H9 (cell line): ENCODE measurements around the gene MAMDC4. TPM values are rescaled to one million over a fixed set of nuclear protein-coding genes. Genes with fewer than 3 reads are reported as not detected.
A peak's percentile ranks its signal among the peaks of the same experiment; 100 is the strongest.

Source experiments
- DNase-seq: peaks from one replicate; pipeline ENCODE4 v3.0.0-alpha.2; 2017
- H2AFZ ChIP-seq: one replicate; pipeline ENCODE4 v1.6.1; 2013; ENCODE audit warnings: mild to moderate bottlenecking, low read length, control low read depth, moderate library complexity
- H2AK5ac ChIP-seq: 2 replicates; pipeline ENCODE4 v1.6.1; 2013; ENCODE audit warnings: low read length, control low read depth, mixed read lengths; ENCODE audit not compliant: insufficient read length
- H2BK120ac ChIP-seq: one replicate; pipeline ENCODE4 v1.6.1; 2013; ENCODE audit warnings: low read depth, mild to moderate bottlenecking, low read length, control low read depth, inconsistent platforms; ENCODE audit not compliant: poor library complexity, severe bottlenecking
- H2BK12ac ChIP-seq: 2 replicates; pipeline ENCODE4 v1.6.1; 2013; ENCODE audit warnings: low read length, control low read depth, mixed read lengths, low read depth; ENCODE audit not compliant: insufficient read length
- H2BK15ac ChIP-seq: 2 replicates; pipeline ENCODE4 v1.6.1; 2013; ENCODE audit warnings: low read depth, low read length, control low read depth
- H2BK20ac ChIP-seq: one replicate; pipeline ENCODE4 v1.6.1; 2013; ENCODE audit warnings: low read depth, mild to moderate bottlenecking, low read length, control low read depth, inconsistent platforms; ENCODE audit not compliant: poor library complexity, severe bottlenecking
- H2BK5ac ChIP-seq: 2 replicates; pipeline ENCODE4 v1.6.1; 2013; ENCODE audit warnings: low read length, control low read depth, mixed read lengths; ENCODE audit not compliant: insufficient read length
- H3K14ac ChIP-seq: 2 replicates; pipeline ENCODE4 v1.6.1; 2013; ENCODE audit warnings: low read length, control low read depth; ENCODE audit not compliant: insufficient read depth
- H3K18ac ChIP-seq: 2 replicates; pipeline ENCODE4 v1.6.1; 2013; ENCODE audit warnings: low read depth, mild to moderate bottlenecking, mixed read lengths, low read length, control low read depth; ENCODE audit not compliant: insufficient read length
- H3K23ac ChIP-seq: 2 replicates; pipeline ENCODE4 v1.6.1; 2013; ENCODE audit warnings: low read length, control low read depth, mixed read lengths, low read depth; ENCODE audit not compliant: insufficient read length
- H3K23me2 ChIP-seq: 2 replicates; pipeline ENCODE4 v1.6.1; 2013; ENCODE audit warnings: low read depth, mild to moderate bottlenecking, mixed read lengths, low read length, control low read depth; ENCODE audit not compliant: insufficient read length, poor library complexity, severe bottlenecking
- H3K27ac ChIP-seq: 2 replicates; pipeline ENCODE4 v1.5.1; 2013; ENCODE audit warnings: low read length, control low read depth, mixed read lengths, low read depth; ENCODE audit not compliant: insufficient read length
- H3K27me3 ChIP-seq: 2 replicates; pipeline ENCODE4 v1.6.1; 2013; ENCODE audit warnings: low read length, control low read depth, inconsistent platforms; ENCODE audit not compliant: insufficient read depth
- H3K4ac ChIP-seq: 2 replicates; pipeline ENCODE4 v1.6.1; 2013; ENCODE audit warnings: low read depth, mild to moderate bottlenecking, control low read depth, inconsistent platforms, low read length, moderate library complexity
- H3K4me1 ChIP-seq: 2 replicates; pipeline ENCODE4 v1.6.1; 2013; ENCODE audit warnings: low read length, control low read depth, inconsistent platforms; ENCODE audit not compliant: insufficient read depth
- H3K4me2 ChIP-seq: 2 replicates; pipeline ENCODE4 v1.6.1; 2013; ENCODE audit warnings: low read length, control low read depth, mixed read lengths; ENCODE audit not compliant: insufficient read length, insufficient read depth
- H3K56ac ChIP-seq: 2 replicates; pipeline ENCODE4 v1.6.1; 2013; ENCODE audit warnings: low read depth, mild to moderate bottlenecking, mixed read lengths, low read length, control low read depth; ENCODE audit not compliant: insufficient read length
- H3K79me1 ChIP-seq: 2 replicates; pipeline ENCODE4 v1.6.1; 2013; ENCODE audit warnings: low read depth, mild to moderate bottlenecking, moderate library complexity, low read length, control low read depth, inconsistent platforms; ENCODE audit not compliant: insufficient read depth, poor library complexity, severe bottlenecking
- H3K79me2 ChIP-seq: 2 replicates; pipeline ENCODE4 v1.6.1; 2013; ENCODE audit warnings: low read length, control low read depth, inconsistent platforms; ENCODE audit not compliant: insufficient read depth
- H3K9ac ChIP-seq: 2 replicates; pipeline ENCODE4 v1.6.1; 2013; ENCODE audit warnings: low read length, control low read depth, mixed read lengths; ENCODE audit not compliant: insufficient read length; ENCODE audit errors: extremely low read depth
- H3K9me3 ChIP-seq: one replicate; pipeline ENCODE4 v1.6.1; 2013; ENCODE audit warnings: low read depth, low read length, inconsistent platforms; ENCODE audit not compliant: control insufficient read depth
- H3T11ph ChIP-seq: one replicate; pipeline ENCODE4 v1.6.1; 2013; ENCODE audit warnings: mild to moderate bottlenecking, low read length, control low read depth, inconsistent platforms
- H4K20me1 ChIP-seq: one replicate; pipeline ENCODE4 v1.6.1; 2013; ENCODE audit not compliant: control insufficient read depth, insufficient read length, insufficient read depth
- H4K5ac ChIP-seq: 2 replicates; pipeline ENCODE4 v1.6.1; 2013; ENCODE audit warnings: low read depth, mild to moderate bottlenecking, mixed read lengths, low read length, control low read depth; ENCODE audit not compliant: insufficient read length
- H4K8ac ChIP-seq: replicated peaks from 2 replicates; pipeline ENCODE4 v1.6.1; 2013; ENCODE audit warnings: low read length, control low read depth, mixed read lengths, low read depth; ENCODE audit not compliant: insufficient read length
- H4K91ac ChIP-seq: 2 replicates; pipeline ENCODE4 v1.6.1; 2013; ENCODE audit warnings: low read depth, mild to moderate bottlenecking, moderate library complexity, mixed read lengths, low read length, control low read depth; ENCODE audit not compliant: insufficient read length
- H3K27ac Mint-ChIP-seq, 3 experiments: 2 replicates in 2 of 3; 3 replicates in 1 of 3; pipeline ENCODE4 v1.8.0; 2020 to 2021; ENCODE audit warnings: mixed read lengths in 3 of 3, mild to moderate bottlenecking in 1 of 3, moderate library complexity in 1 of 3
- H3K27me3 Mint-ChIP-seq: 2 replicates; pipeline ENCODE4 v1.8.0; 2021; ENCODE audit warnings: low read depth, mild to moderate bottlenecking, moderate library complexity, mixed read lengths
- H3K36me3 Mint-ChIP-seq, 3 experiments: 2 replicates in 2 of 3; 3 replicates in 1 of 3; pipeline ENCODE4 v1.8.0; 2020 to 2021; ENCODE audit warnings: low read depth in 3 of 3, mixed read lengths in 3 of 3; ENCODE audit not compliant: insufficient read depth in 1 of 3
- H3K4me1 Mint-ChIP-seq, 2 experiments: 2 replicates each; pipeline ENCODE4 v1.8.0; 2020; ENCODE audit warnings: mixed read lengths in 2 of 2
- H3K4me3 Mint-ChIP-seq, 2 experiments: 2 replicates in 1 of 2; 3 replicates in 1 of 2; pipeline ENCODE4 v1.8.0; 2020 to 2021; ENCODE audit warnings: mild to moderate bottlenecking in 2 of 2, mixed read lengths in 2 of 2, moderate library complexity in 1 of 2
- H3K9me3 Mint-ChIP-seq, 2 experiments: 2 replicates in 1 of 2; 3 replicates in 1 of 2; pipeline ENCODE4 v1.8.0; 2020; ENCODE audit warnings: mild to moderate bottlenecking in 2 of 2, mixed read lengths in 2 of 2, moderate library complexity in 1 of 2
- CTCF ChIP-seq: fragments of 200-600 bp; sonication (generic); conservative IDR thresholded peaks from 3 replicates; pipeline ENCODE4 v1.8.0; 2021; ENCODE audit warnings: antibody characterized with exemption, mild to moderate bottlenecking
- WGBS: extraction: QIAGEN DNeasy Blood & Tissue Kit; methylation state at CpG from one replicate; pipeline ENCODE4 v1.1.7; 2013; ENCODE audit warnings: missing lambda C conversion rate, low lambda C conversion rate, mixed read lengths; ENCODE audit not compliant: insufficient read length; ENCODE audit errors: extremely low coverage; 5-methylcytosine and 5-hydroxymethylcytosine counted together
- total RNA-seq: library from RNA; stranded (reverse); gene quantifications from 2 replicates; pipeline ENCODE4 v1.2.1, GENCODE V29; 2021

MAMDC4 gene
- total RNA-seq, 1 experiment from 2014 or later, result 9.2 TPM

GRCh38 chr9:136806631-136807201, 45.4 kb upstream of the MAMDC4 start:
- no peak overlapping the region for H3K18ac ChIP-seq
- H2AFZ ChIP-seq, result no peak overlapping the region
- H2BK20ac ChIP-seq, result no peak overlapping the region
- no peak overlapping the region for H3K27ac Mint-ChIP-seq
- H2AK5ac ChIP-seq, result no peak overlapping the region
- no peak overlapping the region for H2BK5ac ChIP-seq
- H3K9me3 Mint-ChIP-seq, result no peaks in the 10 kb centered on the region
- H4K5ac ChIP-seq, result no peak overlapping the region
- H2BK15ac ChIP-seq, result no peak overlapping the region
- H3K4me1 ChIP-seq, result no peaks in the 10 kb centered on the region
- peaks cover 21 to 38% (median 33%) of the 10 kb centered on the region in 3 experiments; a peak in 6 of 7 replicates for H3K36me3 Mint-ChIP-seq
- H2BK120ac ChIP-seq, result no peak overlapping the region
- H3K27me3 Mint-ChIP-seq, result peaks cover 20% of the 10 kb centered on the region
- no peak overlapping the region for H4K8ac ChIP-seq
- no peak overlapping the region for H3T11ph ChIP-seq
- no CpG with 5 or more reads among the region's 25 CpGs for WGBS
- no peak overlapping the region for H3K23ac ChIP-seq
- no peak overlapping the region for H4K91ac ChIP-seq
- H3K4ac ChIP-seq, result no peak overlapping the region
- H3K4me1 Mint-ChIP-seq, result peaks cover 16 to 27% of the 10 kb centered on the region in 2 experiments
- H3K23me2 ChIP-seq, result peaks cover 15% of the 10 kb centered on the region
- H4K20me1 ChIP-seq, result peaks cover 4% of the 10 kb centered on the region
- H3K27ac ChIP-seq, result no peak overlapping the region
- H3K9ac ChIP-seq, result no peak overlapping the region
- H3K79me1 ChIP-seq, result peaks cover 11% of the 10 kb centered on the region
- H3K27me3 ChIP-seq, result no peaks in the 10 kb centered on the region; the same call in 1 of the 2 replicates
- peak; percentile 27 for DNase-seq
- TF ChIP-seq CTCF, result no peak
- H3K4me3 Mint-ChIP-seq, result peak overlapping the region; percentile 80 to 91
- H3K4me2 ChIP-seq, result peak overlapping the region; percentile 88
- H2BK12ac ChIP-seq, result no peak overlapping the region
- no peak overlapping the region for H3K14ac ChIP-seq
- H3K9me3 ChIP-seq, result no peaks in the 10 kb centered on the region
- H3K79me2 ChIP-seq, result peaks cover 9% of the 10 kb centered on the region; the same call in 1 of the 2 replicates
- no peak overlapping the region for H3K56ac ChIP-seq
